Endothelial cell (in vitro differentiated cells): ENCODE results near the gene NSMF. TPM values are rescaled to one million over a fixed set of nuclear protein-coding genes. Genes with fewer than 3 reads are reported as not detected.

Experiments used
- DNase-seq: peaks from one replicate; pipeline ENCODE4 v3.0.0; 2021; ENCODE audit warnings: low spot score
- H3K27ac Mint-ChIP-seq: one replicate; pipeline ENCODE4 v1.8.0; 2021; ENCODE audit warnings: mixed read lengths, inconsistent platforms; ENCODE audit not compliant: unreplicated experiment
- H3K27me3 Mint-ChIP-seq: one replicate; pipeline ENCODE4 v1.8.0; 2021; ENCODE audit warnings: mild to moderate bottlenecking, moderate library complexity, mixed read lengths, inconsistent platforms; ENCODE audit not compliant: unreplicated experiment
- H3K36me3 Mint-ChIP-seq: one replicate; pipeline ENCODE4 v1.8.0; 2021; ENCODE audit warnings: mild to moderate bottlenecking, low read depth, mixed read lengths, inconsistent platforms; ENCODE audit not compliant: unreplicated experiment
- H3K4me1 Mint-ChIP-seq: one replicate; pipeline ENCODE4 v1.8.0; 2021; ENCODE audit warnings: mild to moderate bottlenecking, mixed read lengths, inconsistent platforms; ENCODE audit not compliant: unreplicated experiment
- H3K4me3 Mint-ChIP-seq: one replicate; pipeline ENCODE4 v1.8.0; 2021; ENCODE audit warnings: mild to moderate bottlenecking, mixed read lengths, inconsistent platforms; ENCODE audit not compliant: unreplicated experiment
- H3K9me3 Mint-ChIP-seq: one replicate; pipeline ENCODE4 v1.8.0; 2021; ENCODE audit warnings: mixed read lengths, inconsistent platforms; ENCODE audit not compliant: unreplicated experiment
- microRNA-seq: library from miRNA; unstranded; fragments of <30 nt; microRNA quantifications from one replicate; pipeline ENCODE4, GENCODE V29; 2020; ENCODE audit not compliant: unreplicated experiment
- total RNA-seq: library from RNA; stranded (reverse); fragmentation: NEBNext Ultra II Directional; extraction: Animal tissue kit (Norgen Biotek cat#: 25700); gene quantifications from one replicate; pipeline ENCODE4 v1.2.1, GENCODE V29; 2021; ENCODE audit not compliant: unreplicated experiment
- TF ChIP-seq, protein P1 (sequence below): fragments of 200-600 bp; sonication (generic); IDR thresholded peaks from one replicate; pipeline ENCODE4 v1.5.0; 2021; ENCODE audit warnings: antibody characterized with exemption; ENCODE audit not compliant: unreplicated experiment

NSMF gene
- total RNA-seq, 1 donor from 2014 or later = 43.0 TPM

DNA sequence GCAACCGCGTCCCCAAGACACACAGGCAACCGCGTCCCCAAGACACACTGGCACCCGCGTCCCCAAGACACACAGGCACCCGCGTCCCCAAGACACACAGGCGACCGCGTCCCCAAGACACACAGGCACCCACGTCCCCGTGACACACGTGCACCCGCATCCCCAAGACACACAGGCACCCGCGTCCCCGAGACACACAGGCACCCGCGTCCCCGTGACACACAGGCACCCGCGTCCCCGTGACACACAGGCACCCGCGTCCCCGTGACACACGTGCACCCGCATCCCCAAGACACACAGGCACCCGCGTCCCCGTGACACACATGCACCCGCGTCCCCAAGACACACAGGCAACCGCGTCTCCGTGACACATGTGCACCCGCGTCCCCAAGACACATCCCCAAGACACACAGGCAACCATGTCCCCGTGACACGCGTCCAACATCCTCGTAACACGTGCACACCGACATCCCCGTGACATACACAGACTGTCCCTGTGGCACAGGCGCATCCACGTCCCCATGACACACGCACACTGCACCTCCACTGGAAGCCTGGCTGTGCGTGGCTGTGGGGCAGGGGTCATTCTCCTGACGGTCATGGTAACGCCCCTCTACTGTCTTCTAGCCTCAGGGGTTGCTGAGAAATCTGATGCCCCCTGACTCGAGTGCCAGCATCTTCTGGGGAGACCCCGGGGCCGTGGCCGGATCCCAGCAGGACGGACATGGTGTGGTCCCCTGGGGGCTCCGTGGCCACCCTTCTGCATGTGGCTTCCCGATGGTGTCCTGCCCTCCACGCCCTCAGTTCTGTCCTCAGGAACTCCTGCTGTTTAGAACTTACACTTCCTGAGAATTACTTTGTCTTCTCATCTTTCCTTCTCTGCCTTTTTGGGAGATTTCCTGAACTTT, 60.3 kb downstream of the NSMF start:
- H3K27me3 Mint-ChIP-seq = peaks cover 7% of the 10 kb centered on the region
- TF ChIP-seq, protein P1, sequence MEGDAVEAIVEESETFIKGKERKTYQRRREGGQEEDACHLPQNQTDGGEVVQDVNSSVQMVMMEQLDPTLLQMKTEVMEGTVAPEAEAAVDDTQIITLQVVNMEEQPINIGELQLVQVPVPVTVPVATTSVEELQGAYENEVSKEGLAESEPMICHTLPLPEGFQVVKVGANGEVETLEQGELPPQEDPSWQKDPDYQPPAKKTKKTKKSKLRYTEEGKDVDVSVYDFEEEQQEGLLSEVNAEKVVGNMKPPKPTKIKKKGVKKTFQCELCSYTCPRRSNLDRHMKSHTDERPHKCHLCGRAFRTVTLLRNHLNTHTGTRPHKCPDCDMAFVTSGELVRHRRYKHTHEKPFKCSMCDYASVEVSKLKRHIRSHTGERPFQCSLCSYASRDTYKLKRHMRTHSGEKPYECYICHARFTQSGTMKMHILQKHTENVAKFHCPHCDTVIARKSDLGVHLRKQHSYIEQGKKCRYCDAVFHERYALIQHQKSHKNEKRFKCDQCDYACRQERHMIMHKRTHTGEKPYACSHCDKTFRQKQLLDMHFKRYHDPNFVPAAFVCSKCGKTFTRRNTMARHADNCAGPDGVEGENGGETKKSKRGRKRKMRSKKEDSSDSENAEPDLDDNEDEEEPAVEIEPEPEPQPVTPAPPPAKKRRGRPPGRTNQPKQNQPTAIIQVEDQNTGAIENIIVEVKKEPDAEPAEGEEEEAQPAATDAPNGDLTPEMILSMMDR = no peak
- H3K36me3 Mint-ChIP-seq = peaks cover 35% of the 10 kb centered on the region

DNA sequence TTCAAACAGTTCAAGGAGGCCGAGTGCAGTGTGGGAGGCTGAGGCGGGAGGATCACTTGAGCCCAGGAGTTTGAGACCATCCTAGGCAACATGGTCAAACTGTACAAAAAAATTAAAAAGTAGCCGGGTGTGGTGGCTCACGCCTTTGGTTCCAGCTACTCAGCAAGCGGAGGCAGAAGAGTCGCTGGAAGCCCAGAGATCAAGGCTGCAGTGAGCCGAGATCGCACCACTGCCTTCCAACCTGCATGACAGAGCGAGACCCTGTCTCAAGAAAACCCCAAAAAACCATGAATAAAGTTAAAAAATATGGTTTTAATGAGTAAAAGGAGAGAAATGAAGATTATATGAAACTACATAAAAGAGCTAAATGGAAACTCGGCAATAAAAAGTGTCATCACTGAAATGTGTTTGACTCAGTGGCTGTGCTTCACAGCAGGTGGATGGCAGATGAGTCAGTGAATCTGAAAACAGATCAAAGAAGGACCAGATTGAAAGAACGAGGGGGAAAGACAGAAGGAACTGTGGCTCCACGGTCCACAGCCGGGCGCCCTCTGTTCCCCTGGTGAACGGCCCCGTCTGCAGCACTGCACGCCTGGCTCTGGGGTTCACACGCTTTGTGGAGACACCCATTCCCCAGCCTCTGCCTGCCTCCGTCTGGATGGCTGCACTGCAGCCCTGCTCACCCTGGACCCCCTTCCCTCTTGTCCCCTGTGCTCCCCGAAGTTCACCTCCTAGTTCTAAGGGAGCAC, 61.3 kb downstream of the NSMF start:
- Mint-ChIP-seq H3K4me3 (peak overlapping the region; percentile 48), H3K27me3 (peaks cover 7% of the 10 kb centered on the region), H3K9me3 (no peaks in the 10 kb centered on the region), H3K4me1 (peaks cover 5% of the 10 kb centered on the region), H3K27ac (peak overlapping the region; percentile 64), H3K36me3 (peaks cover 33% of the 10 kb centered on the region)
- TF ChIP-seq, protein P1 = no peak
- no peak for DNase-seq

More for the DNA sequence above, 60.3 kb downstream of the NSMF start:
- Mint-ChIP-seq H3K9me3 (no peaks in the 10 kb centered on the region), H3K4me1 (peaks cover 5% of the 10 kb centered on the region), H3K4me3 (peak overlapping the region; percentile 66), H3K27ac (no peak overlapping the region)
- no peak for DNase-seq

Small RNA genes lying within 50 kb of the gene (microRNA-seq; reads per million reads assigned to microRNA genes)
- gene MIR7114 = 3.1 reads per million, percentile 39 among the genes with 10 or more reads in this experiment

Other genes starting within 250 kb of the NSMF start
- 1.1 TPM for gene RNF208, start 237.1 kb downstream of the NSMF start, total RNA-seq
- gene CYSRT1, start 234.2 kb downstream of the NSMF start, total RNA-seq = 1.4 TPM
- not detected for gene RNF224, start 231.8 kb downstream of the NSMF start, total RNA-seq
- gene SLC34A3, start 228.4 kb downstream of the NSMF start, total RNA-seq = not detected
- gene TUBB4B, start 218.0 kb downstream of the NSMF start, total RNA-seq = 134 TPM
- gene STPG3, start 208.0 kb downstream of the NSMF start, total RNA-seq = not detected
- 65.6 TPM for gene NELFB, start 204.0 kb downstream of the NSMF start, total RNA-seq
- gene TOR4A, start 181.6 kb downstream of the NSMF start, total RNA-seq = 37.7 TPM
- 170 TPM for gene NRARP, start 157.1 kb downstream of the NSMF start, total RNA-seq
- gene EXD3, start 36.2 kb downstream of the NSMF start, total RNA-seq = 19.9 TPM
- gene NOXA1, start 35.9 kb downstream of the NSMF start, total RNA-seq = 0.36 TPM
- gene ENTPD8, start 18.0 kb downstream of the NSMF start, total RNA-seq = 0.21 TPM
- gene PNPLA7, start 91.1 kb upstream of the NSMF start, total RNA-seq = 3.9 TPM
- gene MRPL41, start 92.5 kb upstream of the NSMF start, total RNA-seq = 41.4 TPM
- 32.2 TPM for gene DPH7, start 119.6 kb upstream of the NSMF start, total RNA-seq
- gene ZMYND19, start 131.2 kb upstream of the NSMF start, total RNA-seq = 25.6 TPM
- gene ARRDC1, start 146.4 kb upstream of the NSMF start, total RNA-seq = 20.3 TPM
- 120 TPM for gene EHMT1, start 159.7 kb upstream of the NSMF start, total RNA-seq